ENCODE measurements around the gene C11orf65. TPM values are rescaled to one million over a fixed set of nuclear protein-coding genes. Genes with fewer than 3 reads are reported as not detected.

Gene C11orf65
- total and polyA plus RNA-seq, 5 experiments from 2014 or later = 0.41 to 0.97 (median 0.95) TPM

DNA sequence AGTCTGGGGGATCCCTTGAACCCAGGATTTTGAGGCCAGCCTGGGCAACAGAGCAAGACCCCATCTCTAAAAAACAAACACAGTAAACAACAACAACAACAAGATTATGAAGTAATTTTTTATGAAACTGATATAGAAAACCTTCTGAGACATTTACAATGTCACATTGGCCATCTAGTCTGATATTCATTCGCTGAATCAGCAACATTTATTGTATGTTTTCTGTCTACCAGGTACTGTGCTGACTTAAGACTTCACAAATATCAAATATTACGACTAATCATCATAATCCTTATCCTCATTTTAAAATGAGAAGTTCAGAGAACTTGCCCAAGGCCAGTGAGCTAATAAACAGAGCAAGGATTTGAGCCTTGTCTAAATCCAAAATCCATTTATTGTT lies 123.6 kb downstream of the C11orf65 start:
- no peak for DNase-seq
- H3K4me3 Mint-ChIP-seq = no peak overlapping the region
- POLR2A ChIA-PET = no interaction called here
- H3K27me3 Mint-ChIP-seq = no peaks in the 10 kb centered on the region
- no peaks in the 10 kb centered on the region for H3K9me3 Mint-ChIP-seq
- H3K36me3 Mint-ChIP-seq = peaks cover 8 to 70% (median 23%) of the 10 kb centered on the region in 3 donors
- H3K27ac Mint-ChIP-seq = peak overlapping the region; percentile 15 to 88 (median 68)
- H3K4me1 Mint-ChIP-seq = peaks cover 15 to 39% (median 32%) of the 10 kb centered on the region in 4 donors
- ATAC-seq = no peak

- DNase-seq (no peak), ATAC-seq (no peak)
- Mint-ChIP-seq H3K9me3 (no peaks in the 10 kb centered on the region), H3K4me1 (peaks cover 13 to 41% (median 35%) of the 10 kb centered on the region in 4 donors), H3K36me3 (peaks cover 0 to 67% (median 13%) of the 10 kb centered on the region in 3 donors), H3K4me3 (peak overlapping the region in 1 of 10 donors; percentile 15), H3K27ac (peak overlapping the region in 4 of 10 donors; percentile 9 to 77 (median 42)), H3K27me3 (no peaks in the 10 kb centered on the region)
- POLR2A ChIA-PET = interaction anchor here (1.3 kb wide), 1 partner anchor 118 kb away, joined by 3 read pairs; no protein-coding TSS in a partner anchor
These were observed 125.7 kb downstream of the C11orf65 start for GRCh38 chr11:108341654-108342053.

GRCh38 chr11:108340973-108341372 lies 126.4 kb downstream of the C11orf65 start:
- Mint-ChIP-seq H3K27me3 (no peaks in the 10 kb centered on the region), H3K36me3 (peaks cover 0 to 66% (median 12%) of the 10 kb centered on the region in 3 donors), H3K4me3 (no peak overlapping the region), H3K27ac (peak overlapping the region in 8 of 10 donors; percentile 18 to 77 (median 61)), H3K9me3 (no peaks in the 10 kb centered on the region), H3K4me1 (peaks cover 13 to 43% (median 36%) of the 10 kb centered on the region in 4 donors)
- ATAC-seq (no peak), DNase-seq (no peak)
- POLR2A ChIA-PET = no interaction called here

- POLR2A ChIA-PET = interaction anchor here (0.5 kb wide), 1 partner anchor 72 kb away, joined by 3 read pairs; no protein-coding TSS in a partner anchor
- H3K36me3 Mint-ChIP-seq = peaks cover 5 to 67% (median 20%) of the 10 kb centered on the region in 3 donors
- ATAC-seq (no peak), DNase-seq (no peak)
- no peaks in the 10 kb centered on the region for H3K27me3 Mint-ChIP-seq
- H3K4me1 Mint-ChIP-seq = peaks cover 3 to 34% (median 19%) of the 10 kb centered on the region in 4 donors
- H3K27ac Mint-ChIP-seq = peak overlapping the region in 9 of 10 donors; percentile 1 to 77 (median 22)
- no peaks in the 10 kb centered on the region for H3K9me3 Mint-ChIP-seq
- H3K4me3 Mint-ChIP-seq = no peak overlapping the region
These were observed 128.6 kb downstream of the C11orf65 start for GRCh38 chr11:108338750-108339149.

- POLR2A ChIA-PET = interaction anchor here (1.0 kb wide), 1 partner anchor 9 kb away, joined by 5 read pairs; no protein-coding TSS in a partner anchor
- ATAC-seq = no peak
- H3K27ac Mint-ChIP-seq = peak overlapping the region in 3 of 10 donors; percentile 7 to 59 (median 58)
These were observed 133.9 kb downstream of the C11orf65 start for GRCh38 chr11:108333403-108333899.

More at GRCh38 chr11:108333403-108333899, 133.9 kb downstream of the C11orf65 start:
- Mint-ChIP-seq H3K36me3 (peaks cover 16 to 92% (median 37%) of the 10 kb centered on the region in 3 donors), H3K4me1 (peaks cover 4 to 26% (median 14%) of the 10 kb centered on the region in 4 donors), H3K9me3 (no peaks in the 10 kb centered on the region), H3K4me3 (no peak overlapping the region), H3K27me3 (no peaks in the 10 kb centered on the region)
- DNase-seq = no peak

Other genes starting within 250 kb of the C11orf65 start
- gene NPAT, start 244.9 kb downstream of the C11orf65 start, total RNA-seq = 10 to 100 TPM; 73.9 to 75.8 TPM
- 10 to 100 TPM; 34.9 to 52.8 (median 47.0) TPM for gene NPAT, start 244.9 kb downstream of the C11orf65 start, polyA plus RNA-seq
- 100 to 1,000 TPM; 792 to 837 TPM for gene ATM, start 244.5 kb downstream of the C11orf65 start, total RNA-seq
- 100 to 1,000 TPM; 105 to 164 (median 121) TPM for gene ATM, start 244.5 kb downstream of the C11orf65 start, polyA plus RNA-seq
- 1 to 10 TPM; 7.3 to 7.6 TPM for gene POGLUT3, start 30.9 kb upstream of the C11orf65 start, total RNA-seq
- 1 to 10 TPM; 5.4 to 9.1 (median 8.8) TPM for gene POGLUT3, start 30.9 kb upstream of the C11orf65 start, polyA plus RNA-seq
- 1 to 10 TPM; 8.6 to 8.7 TPM for gene EXPH5, start 126.2 kb upstream of the C11orf65 start, total RNA-seq
- 1 to 10 TPM in 2 of 3 donors, under 1 TPM in 1; 0.82 to 2.3 (median 1.9) TPM for gene EXPH5, start 126.2 kb upstream of the C11orf65 start, polyA plus RNA-seq
- 10 to 100 TPM; 21.1 to 26.3 TPM for gene DDX10, start 197.5 kb upstream of the C11orf65 start, total RNA-seq
- gene DDX10, start 197.5 kb upstream of the C11orf65 start, polyA plus RNA-seq = 10 to 100 TPM; 13.1 to 15.9 (median 15.2) TPM